WI38 (cell line): ENCODE measurements around the gene TNS4.

Experiments
- H3K4me3 ChIP-seq: 2 replicates; pipeline ENCODE4 v1.5.1; 2011; ENCODE audit warnings: low read depth, mild to moderate bottlenecking, control low read depth, low read length
- TF ChIP-seq, protein P1 (sequence below): IDR thresholded peaks from 2 replicates; pipeline ENCODE4 v1.5.1; 2012; ENCODE audit warnings: low read depth, mild to moderate bottlenecking, control low read depth, low read length

Gene TNS4

DNA sequence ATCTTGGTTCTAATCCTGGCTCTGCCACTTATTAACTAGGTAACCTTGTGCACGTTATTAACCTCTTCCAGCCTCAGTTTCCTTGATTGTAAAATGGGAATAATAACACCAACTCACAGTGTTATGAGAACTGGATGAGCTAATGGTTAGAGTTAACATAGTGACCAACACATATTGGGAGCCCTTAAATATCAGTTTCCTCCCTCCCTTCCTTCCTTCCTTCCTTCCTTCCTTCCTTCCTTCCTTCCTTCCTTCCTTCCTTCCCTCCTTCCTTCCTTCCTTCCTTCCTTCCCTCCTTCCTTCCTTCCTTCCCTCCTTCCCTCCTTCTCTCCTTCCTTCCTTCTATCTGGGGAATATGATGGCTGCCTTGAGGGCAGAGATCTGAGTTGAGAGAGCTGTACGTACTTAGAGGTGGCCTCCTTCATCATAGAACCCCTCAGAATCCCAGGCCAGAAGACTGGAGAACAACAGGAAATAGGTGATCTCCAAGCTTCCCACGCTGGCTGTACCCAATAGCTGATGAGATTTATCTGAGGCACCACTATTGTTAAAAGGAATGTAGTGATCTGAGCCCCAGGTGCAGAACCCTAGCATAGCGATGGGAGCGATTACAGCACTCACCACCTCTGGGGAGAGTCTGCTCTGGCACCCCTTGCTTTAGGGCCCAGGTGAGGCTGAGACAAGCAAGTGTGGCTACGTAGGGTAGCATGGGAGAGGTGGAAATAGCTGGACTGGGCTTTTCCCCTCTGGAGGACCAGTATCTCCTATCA, 37.7 kb upstream of the TNS4 start:
- H3K4me3 ChIP-seq, result no peak overlapping the region
- TF ChIP-seq, protein P1, sequence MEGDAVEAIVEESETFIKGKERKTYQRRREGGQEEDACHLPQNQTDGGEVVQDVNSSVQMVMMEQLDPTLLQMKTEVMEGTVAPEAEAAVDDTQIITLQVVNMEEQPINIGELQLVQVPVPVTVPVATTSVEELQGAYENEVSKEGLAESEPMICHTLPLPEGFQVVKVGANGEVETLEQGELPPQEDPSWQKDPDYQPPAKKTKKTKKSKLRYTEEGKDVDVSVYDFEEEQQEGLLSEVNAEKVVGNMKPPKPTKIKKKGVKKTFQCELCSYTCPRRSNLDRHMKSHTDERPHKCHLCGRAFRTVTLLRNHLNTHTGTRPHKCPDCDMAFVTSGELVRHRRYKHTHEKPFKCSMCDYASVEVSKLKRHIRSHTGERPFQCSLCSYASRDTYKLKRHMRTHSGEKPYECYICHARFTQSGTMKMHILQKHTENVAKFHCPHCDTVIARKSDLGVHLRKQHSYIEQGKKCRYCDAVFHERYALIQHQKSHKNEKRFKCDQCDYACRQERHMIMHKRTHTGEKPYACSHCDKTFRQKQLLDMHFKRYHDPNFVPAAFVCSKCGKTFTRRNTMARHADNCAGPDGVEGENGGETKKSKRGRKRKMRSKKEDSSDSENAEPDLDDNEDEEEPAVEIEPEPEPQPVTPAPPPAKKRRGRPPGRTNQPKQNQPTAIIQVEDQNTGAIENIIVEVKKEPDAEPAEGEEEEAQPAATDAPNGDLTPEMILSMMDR, result no peak

GRCh38 chr17:40538019-40538935, 36.9 kb upstream of the TNS4 start:
- TF ChIP-seq, protein P1, result no peak
- H3K4me3 ChIP-seq, result no peak overlapping the region

GRCh38 chr17:40536295-40537171, 35.1 kb upstream of the TNS4 start:
- no peak overlapping the region for H3K4me3 ChIP-seq
- TF ChIP-seq, protein P1, result no peak

DNA sequence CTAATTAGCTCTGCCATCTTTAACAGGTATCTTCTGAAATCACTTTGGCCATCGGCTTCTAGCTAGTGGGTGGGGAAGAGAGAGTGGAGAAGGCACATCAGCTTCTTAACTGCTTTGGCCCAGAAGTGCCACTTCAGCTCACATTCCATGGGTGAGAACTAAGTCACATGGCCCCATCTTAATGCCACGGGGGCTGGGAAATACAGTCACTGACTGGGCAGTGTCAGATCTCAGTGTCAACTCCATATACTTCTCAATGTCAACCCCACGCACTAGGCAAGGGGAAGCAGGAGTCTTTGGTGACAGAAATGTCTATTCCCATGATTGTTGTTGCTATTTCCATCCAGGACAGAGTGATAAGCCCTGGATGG, 34.5 kb upstream of the TNS4 start:
- TF ChIP-seq, protein P1, result no peak
- no peak overlapping the region for H3K4me3 ChIP-seq

- TF ChIP-seq, protein P1, result no peak
- H3K4me3 ChIP-seq, result no peak overlapping the region
Measured at GRCh38 chr17:40535438-40535837, 34.0 kb upstream of the TNS4 start.

- H3K4me3 ChIP-seq, result no peak overlapping the region
- TF ChIP-seq, protein P1, result no peak
Measured at GRCh38 chr17:40534371-40535189, 33.2 kb upstream of the TNS4 start.
